Hepatocyte (in vitro differentiated cells): ENCODE data around the gene AHCTF1. TPM values are rescaled to one million over a fixed set of nuclear protein-coding genes. Genes with fewer than 3 reads are reported as not detected.

Experiments used
- DNase-seq: peaks from one replicate; pipeline ENCODE4 v3.0.0-alpha.2; 2016; ENCODE audit warnings: low spot score
- H2AFZ ChIP-seq: fragments of 200-600 bp; sonication (generic); 2 replicates; pipeline ENCODE4 v1.6.0; 2016; ENCODE audit warnings: antibody characterized with exemption, mild to moderate bottlenecking
- H3K27ac ChIP-seq: fragments of 200-600 bp; sonication (generic); 2 replicates; pipeline ENCODE4 v1.5.1; 2016; ENCODE audit warnings: mild to moderate bottlenecking
- H3K27me3 ChIP-seq: fragments of 200-600 bp; sonication (generic); 2 replicates; pipeline ENCODE4 v1.6.1; 2016
- H3K36me3 ChIP-seq: fragments of 200-600 bp; sonication (generic); replicated peaks from 2 replicates; pipeline ENCODE4 v1.5.1; 2016; ENCODE audit warnings: low read depth; ENCODE audit not compliant: insufficient read depth
- H3K4me1 ChIP-seq: fragments of 200-600 bp; sonication (generic); 2 replicates; pipeline ENCODE4 v1.5.1; 2016; ENCODE audit warnings: mild to moderate bottlenecking, moderate library complexity; ENCODE audit not compliant: insufficient read depth
- H3K4me2 ChIP-seq: fragments of 200-600 bp; sonication (generic); 2 replicates; pipeline ENCODE4 v1.6.0; 2016
- H3K4me3 ChIP-seq: fragments of 200-600 bp; sonication (generic); 2 replicates; pipeline ENCODE4 v1.5.1; 2016; ENCODE audit warnings: mild to moderate bottlenecking
- H3K79me2 ChIP-seq: fragments of 200-600 bp; sonication (generic); 2 replicates; pipeline ENCODE4 v1.6.0; 2017; ENCODE audit warnings: mild to moderate bottlenecking
- H3K9me2 ChIP-seq: fragments of 200-600 bp; sonication (generic); replicated peaks from 2 replicates; pipeline ENCODE4 v1.6.0; 2017; ENCODE audit warnings: mild to moderate bottlenecking; ENCODE audit not compliant: insufficient read depth
- H3K9me3 ChIP-seq: fragments of 200-600 bp; sonication (generic); 2 replicates; pipeline ENCODE4 v1.5.1; 2016; ENCODE audit warnings: low read depth, mild to moderate bottlenecking
- H4K20me1 ChIP-seq: fragments of 200-600 bp; sonication (generic); 2 replicates; pipeline ENCODE4 v1.6.0; 2016; ENCODE audit warnings: mild to moderate bottlenecking; ENCODE audit not compliant: insufficient read depth, poor library complexity, severe bottlenecking
- CTCF ChIP-seq: fragments of 200-600 bp; sonication (generic); IDR thresholded peaks from 2 replicates; pipeline ENCODE4 v1.5.1; 2016; ENCODE audit warnings: antibody characterized with exemption, mild to moderate bottlenecking; ENCODE audit not compliant: poor library complexity
- EZH2 ChIP-seq: fragments of 200-600 bp; sonication (generic); IDR thresholded peaks from 2 replicates; pipeline ENCODE4 v1.6.1; 2016; ENCODE audit warnings: antibody characterized with exemption, mild to moderate bottlenecking, borderline replicate concordance
- EZH2phosphoT487 ChIP-seq: fragments of 200-600 bp; sonication (generic); IDR thresholded peaks from one replicate; pipeline ENCODE4 v1.6.1; 2018; ENCODE audit warnings: antibody characterized with exemption, mild to moderate bottlenecking, low read depth, moderate library complexity; ENCODE audit not compliant: unreplicated experiment, severe bottlenecking
- WGBS: methylation state at CpG from one replicate; pipeline ENCODE4 v1.1.6; 2016; ENCODE audit warnings: low lambda C conversion rate; ENCODE audit errors: missing lambda C conversion rate; 5-methylcytosine and 5-hydroxymethylcytosine counted together
- polyA plus RNA-seq: library from polyadenylated mRNA; unstranded; fragments of >200 nt; fragmentation: Nextera tagmentation; extraction: Ambion mirVana; gene quantifications from 2 replicates; pipeline ENCODE4 v1.2.1, GENCODE V29; 2016
- total RNA-seq: library from RNA; depleted of rRNA; stranded (reverse); fragments of >200 nt; gene quantifications from 2 replicates; pipeline ENCODE4 v1.2.3, GENCODE V29; 2014

AHCTF1 gene
- total and polyA plus RNA-seq, 2 experiments from 2014 or later = 9.7 to 36.4 TPM

DNA sequence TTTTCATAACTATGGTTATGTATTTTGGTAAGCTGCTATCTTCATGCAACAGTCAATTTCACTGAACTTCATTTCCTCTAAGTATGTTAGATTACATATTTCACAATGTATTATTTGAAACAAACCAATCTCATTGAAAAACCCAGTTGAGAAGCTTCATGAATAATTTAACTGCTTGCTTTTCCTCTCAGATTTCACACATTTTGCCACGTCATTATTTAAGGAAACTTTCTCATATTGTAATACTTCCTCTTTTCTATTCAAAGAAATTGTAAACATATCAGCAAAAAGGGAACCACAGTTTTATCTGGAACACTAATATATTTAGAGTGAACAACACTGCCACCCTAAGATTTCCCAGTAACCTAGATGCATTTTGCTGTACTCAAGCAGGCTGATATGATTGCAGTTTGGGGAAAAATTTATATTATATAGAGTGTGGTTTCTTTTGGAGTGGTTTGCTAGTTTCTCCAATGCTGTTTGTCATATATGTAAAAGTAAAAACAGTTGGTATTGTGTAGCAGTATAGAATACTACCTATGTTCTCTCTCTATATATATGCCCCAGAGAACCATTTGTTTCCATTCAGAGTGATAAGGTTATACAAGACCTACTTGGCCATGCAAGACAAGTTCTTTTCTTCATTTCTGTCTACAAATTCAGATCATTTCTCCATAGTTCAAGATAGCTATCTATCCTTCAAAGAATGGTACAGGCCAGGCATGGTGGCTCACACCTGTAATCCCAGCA lies 28.4 kb upstream of the AHCTF1 start:
- Histone ChIP-seq H4K20me1 (no peaks in the 10 kb centered on the region), H3K27ac (no peak overlapping the region), H2AFZ (no peak overlapping the region), H3K9me2 (no peaks in the 10 kb centered on the region), H3K36me3 (no peaks in the 10 kb centered on the region), H3K79me2 (no peaks in the 10 kb centered on the region), H3K27me3 (no peaks in the 10 kb centered on the region), H3K4me1 (no peaks in the 10 kb centered on the region), H3K9me3 (no peaks in the 10 kb centered on the region), H3K4me2 (no peak overlapping the region), H3K4me3 (no peak overlapping the region)
- no peak for DNase-seq
- WGBS = 97% methylated on average over 1 of the region's 1 CpG
- TF ChIP-seq EZH2phosphoT487 = no peak
- TF ChIP-seq CTCF = no peak
- no peak for TF ChIP-seq EZH2

GRCh38 chr1:246954126-246954525 lies 22.4 kb upstream of the AHCTF1 start:
- Histone ChIP-seq H3K36me3 (no peaks in the 10 kb centered on the region), H3K9me3 (no peaks in the 10 kb centered on the region), H3K4me2 (no peak overlapping the region), H3K4me1 (no peaks in the 10 kb centered on the region), H3K9me2 (no peaks in the 10 kb centered on the region), H4K20me1 (no peaks in the 10 kb centered on the region), H3K79me2 (no peaks in the 10 kb centered on the region), H2AFZ (no peak overlapping the region), H3K27ac (no peak overlapping the region), H3K27me3 (no peaks in the 10 kb centered on the region), H3K4me3 (no peak overlapping the region)
- TF ChIP-seq EZH2phosphoT487 = no peak
- TF ChIP-seq EZH2 = no peak
- TF ChIP-seq CTCF = no peak
- no peak for DNase-seq
- WGBS = 95% methylated on average over 4 of the region's 4 CpGs

GRCh38 chr1:246951413-246951812 lies 19.7 kb upstream of the AHCTF1 start:
- no peaks in the 10 kb centered on the region for H3K36me3 ChIP-seq
- H2AFZ ChIP-seq = no peak overlapping the region
- no peaks in the 10 kb centered on the region for H3K27me3 ChIP-seq
- H4K20me1 ChIP-seq = no peaks in the 10 kb centered on the region
- WGBS = 93% methylated on average over 4 of the region's 4 CpGs
- no peak overlapping the region for H3K27ac ChIP-seq
- no peak overlapping the region for H3K4me3 ChIP-seq
- H3K79me2 ChIP-seq = no peaks in the 10 kb centered on the region
- TF ChIP-seq CTCF (no peak), EZH2 (no peak), EZH2phosphoT487 (no peak)
- no peaks in the 10 kb centered on the region for H3K9me3 ChIP-seq
- H3K4me1 ChIP-seq = no peaks in the 10 kb centered on the region
- no peaks in the 10 kb centered on the region for H3K9me2 ChIP-seq
- no peak for DNase-seq
- no peak overlapping the region for H3K4me2 ChIP-seq
